ENCODE data around the gene PTH.

GRCh38 chr11:13534358-13534757, 38.6 kb upstream of the PTH start:
- no peak for TF ChIP-seq POLR2A (IDR thresholded peaks at IDR 0.05; ENCODE audit: low read length)
- TF ChIP-seq GATA1 (IDR thresholded peaks at IDR 0.05; ENCODE audit: low read depth, low read length), result no peak

Measured in erythroblast (primary cell).